ENCODE results near the gene ZBTB40.

The ZBTB40 gene, protein sequence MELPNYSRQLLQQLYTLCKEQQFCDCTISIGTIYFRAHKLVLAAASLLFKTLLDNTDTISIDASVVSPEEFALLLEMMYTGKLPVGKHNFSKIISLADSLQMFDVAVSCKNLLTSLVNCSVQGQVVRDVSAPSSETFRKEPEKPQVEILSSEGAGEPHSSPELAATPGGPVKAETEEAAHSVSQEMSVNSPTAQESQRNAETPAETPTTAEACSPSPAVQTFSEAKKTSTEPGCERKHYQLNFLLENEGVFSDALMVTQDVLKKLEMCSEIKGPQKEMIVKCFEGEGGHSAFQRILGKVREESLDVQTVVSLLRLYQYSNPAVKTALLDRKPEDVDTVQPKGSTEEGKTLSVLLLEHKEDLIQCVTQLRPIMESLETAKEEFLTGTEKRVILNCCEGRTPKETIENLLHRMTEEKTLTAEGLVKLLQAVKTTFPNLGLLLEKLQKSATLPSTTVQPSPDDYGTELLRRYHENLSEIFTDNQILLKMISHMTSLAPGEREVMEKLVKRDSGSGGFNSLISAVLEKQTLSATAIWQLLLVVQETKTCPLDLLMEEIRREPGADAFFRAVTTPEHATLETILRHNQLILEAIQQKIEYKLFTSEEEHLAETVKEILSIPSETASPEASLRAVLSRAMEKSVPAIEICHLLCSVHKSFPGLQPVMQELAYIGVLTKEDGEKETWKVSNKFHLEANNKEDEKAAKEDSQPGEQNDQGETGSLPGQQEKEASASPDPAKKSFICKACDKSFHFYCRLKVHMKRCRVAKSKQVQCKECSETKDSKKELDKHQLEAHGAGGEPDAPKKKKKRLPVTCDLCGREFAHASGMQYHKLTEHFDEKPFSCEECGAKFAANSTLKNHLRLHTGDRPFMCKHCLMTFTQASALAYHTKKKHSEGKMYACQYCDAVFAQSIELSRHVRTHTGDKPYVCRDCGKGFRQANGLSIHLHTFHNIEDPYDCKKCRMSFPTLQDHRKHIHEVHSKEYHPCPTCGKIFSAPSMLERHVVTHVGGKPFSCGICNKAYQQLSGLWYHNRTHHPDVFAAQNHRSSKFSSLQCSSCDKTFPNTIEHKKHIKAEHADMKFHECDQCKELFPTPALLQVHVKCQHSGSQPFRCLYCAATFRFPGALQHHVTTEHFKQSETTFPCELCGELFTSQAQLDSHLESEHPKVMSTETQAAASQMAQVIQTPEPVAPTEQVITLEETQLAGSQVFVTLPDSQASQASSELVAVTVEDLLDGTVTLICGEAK
- 227 reads per million, percentile 93 among the genes with 10 or more reads in this experiment for total RNA-seq

DNA sequence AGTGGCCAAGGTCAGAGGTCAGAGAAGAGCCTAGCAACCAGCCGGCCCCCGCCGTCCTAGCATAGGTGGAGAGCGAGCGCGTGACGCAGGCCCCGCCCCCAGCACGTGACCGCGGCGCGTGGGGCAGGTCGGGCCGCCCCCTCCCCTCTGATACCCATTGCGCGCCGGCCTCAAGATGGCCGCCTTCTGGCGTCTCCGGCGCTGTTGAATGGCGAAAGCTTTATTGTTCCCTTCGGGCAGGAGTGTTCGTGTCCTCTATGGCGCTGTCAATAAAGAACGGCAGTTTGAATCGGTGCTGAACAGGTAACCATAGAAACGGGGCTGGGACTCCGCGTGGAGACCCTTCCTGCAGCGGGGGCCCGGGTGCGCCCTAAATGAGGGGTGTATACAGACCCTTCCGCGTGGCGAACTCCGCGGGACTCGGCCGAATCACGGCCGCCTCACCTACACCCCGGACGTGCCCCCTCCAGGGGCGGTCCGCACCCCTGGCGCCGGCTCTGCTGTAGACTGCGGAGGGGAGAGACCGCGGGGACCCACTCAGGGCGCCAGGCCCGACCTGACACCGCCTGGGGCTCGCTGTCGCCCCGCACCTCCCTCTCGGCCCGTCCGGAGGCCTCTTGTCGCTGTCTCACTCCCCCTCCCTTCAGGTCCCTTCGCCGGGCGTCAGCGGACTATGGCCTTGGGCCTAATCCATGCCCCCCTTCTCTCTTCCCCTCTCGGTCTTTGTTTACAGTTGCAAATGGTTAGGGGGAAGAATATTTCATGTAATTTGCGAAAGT, at the start of gene ZBTB40:
ZBTB40 (plus strand) TSS at position 150 of the 779 bp plus-strand sequence. CDS start 38,098 bp downstream, outside the sequence.
- DNase-seq = peak; percentile 89

DNA sequence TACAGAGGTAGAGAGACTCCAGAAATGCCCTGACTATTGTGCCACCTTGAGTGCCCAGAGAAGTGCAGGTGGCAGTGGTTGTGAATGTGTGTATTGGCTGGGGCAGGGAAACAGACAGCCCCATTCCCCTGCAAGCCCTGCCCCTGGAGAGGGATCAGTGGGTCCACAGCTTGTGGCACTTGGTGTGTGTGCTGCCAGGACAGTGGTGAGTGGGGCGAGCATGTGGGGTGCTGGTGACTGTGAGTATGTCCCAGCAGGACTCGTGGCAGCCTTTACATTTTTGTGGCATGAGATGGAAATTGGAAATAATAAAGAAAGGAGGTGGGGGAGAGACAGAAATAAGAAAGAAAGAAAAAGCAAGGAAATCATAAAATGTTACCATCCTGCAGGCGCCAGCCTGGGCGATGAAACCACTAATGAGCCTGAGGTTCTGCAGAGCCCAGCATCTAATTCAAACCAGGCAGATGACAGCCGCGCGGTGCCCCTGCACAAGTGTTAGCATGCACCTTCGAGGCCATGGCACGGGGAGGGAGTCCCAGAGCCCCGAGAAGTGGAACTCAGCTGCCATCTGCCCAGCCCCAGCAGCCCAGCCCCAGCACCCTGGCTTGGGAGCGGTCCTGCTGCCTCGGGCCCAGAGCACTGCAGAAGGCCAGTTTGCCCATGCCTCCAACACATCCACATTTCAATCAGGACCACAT, 49.1 kb upstream of the ZBTB40 start:
- no peak for DNase-seq

DNA sequence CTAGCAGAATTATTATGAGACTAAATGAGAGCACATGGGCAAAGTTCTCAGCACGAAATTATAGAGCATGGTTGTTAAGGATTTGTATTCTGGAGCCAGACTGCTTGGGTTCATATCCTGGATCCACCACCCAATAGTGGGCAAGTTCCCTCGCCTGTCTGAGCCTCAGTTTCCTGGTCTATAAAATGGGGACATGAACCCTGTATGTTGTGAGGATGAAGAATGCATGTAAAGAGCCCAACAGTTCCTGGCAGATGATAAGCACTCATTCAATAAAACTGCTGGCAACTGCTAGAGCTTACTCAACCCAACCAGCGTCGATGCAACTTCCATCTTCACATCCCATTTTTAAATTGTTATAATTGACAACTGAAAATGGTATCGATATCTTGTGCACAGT, 47.2 kb upstream of the ZBTB40 start:
- no peak for DNase-seq

DNA sequence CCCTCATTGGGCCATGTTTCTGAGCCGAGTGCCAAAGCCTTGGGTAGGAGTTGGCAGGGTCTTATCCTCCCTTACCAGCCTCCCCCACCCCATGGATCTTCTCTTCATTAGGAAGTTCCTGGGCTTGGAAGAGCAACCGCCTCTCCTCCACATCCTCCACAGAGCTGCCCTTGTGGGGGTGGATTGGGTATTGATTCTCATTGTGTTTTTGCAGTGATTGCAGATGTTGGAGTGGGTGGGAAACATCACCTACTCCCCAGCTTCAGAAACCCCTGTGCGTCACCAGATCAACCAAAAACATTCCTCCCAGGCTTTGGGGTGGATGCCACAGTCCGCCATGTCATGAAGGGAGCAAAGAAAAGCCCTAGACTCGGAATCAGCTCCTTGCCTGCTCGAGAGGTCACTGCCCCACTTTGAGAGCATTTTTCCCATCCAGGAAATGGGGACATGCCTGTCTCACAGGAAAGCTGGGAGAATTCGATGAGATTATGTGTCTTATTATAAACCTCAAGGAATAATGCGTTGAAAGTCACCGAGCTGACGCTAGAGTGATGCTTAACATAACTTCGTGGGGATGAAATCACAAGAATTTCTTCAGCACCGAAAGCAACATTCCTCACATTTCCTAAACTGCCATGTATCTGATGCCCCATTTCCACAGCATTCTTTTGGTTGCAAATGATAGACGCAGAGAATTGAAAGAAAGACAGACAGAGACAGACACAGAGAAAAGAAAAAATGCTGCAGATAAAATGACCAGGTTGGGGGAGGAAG, 44.7 kb upstream of the ZBTB40 start:
- no peak for DNase-seq

DNA sequence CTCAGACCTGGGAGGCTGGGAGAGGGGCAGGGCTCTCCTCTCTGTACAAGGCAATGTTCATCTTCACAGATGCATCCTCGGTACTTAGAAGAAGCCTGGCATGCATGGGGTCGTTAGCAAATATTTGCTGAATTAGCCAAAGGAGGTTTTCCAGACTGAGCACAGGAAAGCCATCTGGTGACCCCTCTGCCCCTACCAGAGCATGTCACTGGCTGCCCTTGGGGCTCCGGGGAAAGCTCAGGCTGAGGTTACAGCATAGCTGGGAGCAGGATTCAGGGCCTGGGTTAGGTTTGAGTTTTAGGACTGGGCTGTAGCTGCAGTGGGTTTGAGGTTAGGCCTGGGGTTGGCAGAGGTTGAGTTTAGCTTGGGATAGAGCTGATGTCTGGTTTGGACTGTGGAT, 43.4 kb upstream of the ZBTB40 start:
- DNase-seq = no peak

DNA sequence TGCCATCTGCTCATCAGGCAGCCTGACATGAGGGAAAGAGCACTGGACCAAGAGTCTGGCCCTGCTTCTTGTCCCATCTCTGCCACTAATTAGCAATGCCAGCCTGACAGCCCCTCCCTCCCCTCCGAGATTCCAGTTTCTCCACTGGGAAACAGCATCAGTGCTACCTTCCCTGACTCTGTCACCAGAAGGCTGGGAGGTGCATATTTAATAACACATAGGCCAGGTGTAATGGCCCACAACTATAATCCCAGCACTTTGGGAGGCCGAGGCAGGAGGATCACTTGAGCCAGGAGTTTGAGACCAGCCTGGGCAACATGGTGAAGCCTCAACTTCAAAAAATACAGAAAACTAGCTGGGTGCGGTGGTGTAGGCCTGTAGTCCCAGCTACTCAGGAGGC, 41.2 kb upstream of the ZBTB40 start:
- no peak for DNase-seq

DNA sequence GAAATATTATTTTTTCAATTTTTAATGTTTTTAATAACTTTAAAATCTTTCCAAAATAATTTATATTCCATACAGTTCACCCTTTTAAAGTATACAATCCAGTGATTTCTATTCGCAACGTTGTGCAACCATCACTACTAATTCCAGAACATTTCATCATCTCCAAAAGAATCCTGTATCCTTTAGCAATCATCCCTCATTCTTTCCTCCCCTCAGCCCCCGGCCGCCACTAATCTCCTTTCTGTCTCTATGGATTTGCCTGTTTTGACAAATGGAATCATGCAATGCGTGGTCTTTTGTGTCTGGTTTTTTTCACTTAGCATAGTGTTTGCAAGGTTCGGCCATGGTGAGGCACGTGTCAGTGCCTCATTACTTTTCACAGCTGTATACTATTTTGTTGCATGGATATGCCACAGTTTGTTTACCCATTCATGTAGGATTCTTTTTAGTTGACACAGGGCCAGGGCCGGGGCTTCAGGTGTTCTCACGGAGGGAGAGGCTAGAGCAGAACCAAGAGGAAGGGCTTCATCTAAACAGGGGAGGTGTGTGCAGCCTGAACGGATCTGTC, 40.6 kb upstream of the ZBTB40 start:
- no peak for DNase-seq

DNA sequence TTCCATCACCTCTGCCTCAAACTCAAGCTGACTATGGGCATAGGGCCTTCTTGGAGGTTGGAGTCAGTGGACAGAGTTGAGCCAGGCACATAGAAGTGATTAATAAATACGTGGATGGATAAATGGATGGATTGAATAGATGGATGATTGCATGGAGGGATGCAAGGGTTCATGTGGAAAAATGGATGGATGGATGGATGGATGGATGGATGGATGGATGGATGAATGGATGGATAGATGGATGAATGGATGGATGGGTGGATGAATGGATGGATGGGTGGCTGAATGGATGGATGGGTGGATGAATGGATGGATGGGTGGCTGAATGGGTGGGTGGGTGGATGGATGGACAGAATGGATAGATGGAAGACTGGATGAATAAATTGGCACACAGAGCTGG, 40.1 kb upstream of the ZBTB40 start:
- DNase-seq = no peak

DNA sequence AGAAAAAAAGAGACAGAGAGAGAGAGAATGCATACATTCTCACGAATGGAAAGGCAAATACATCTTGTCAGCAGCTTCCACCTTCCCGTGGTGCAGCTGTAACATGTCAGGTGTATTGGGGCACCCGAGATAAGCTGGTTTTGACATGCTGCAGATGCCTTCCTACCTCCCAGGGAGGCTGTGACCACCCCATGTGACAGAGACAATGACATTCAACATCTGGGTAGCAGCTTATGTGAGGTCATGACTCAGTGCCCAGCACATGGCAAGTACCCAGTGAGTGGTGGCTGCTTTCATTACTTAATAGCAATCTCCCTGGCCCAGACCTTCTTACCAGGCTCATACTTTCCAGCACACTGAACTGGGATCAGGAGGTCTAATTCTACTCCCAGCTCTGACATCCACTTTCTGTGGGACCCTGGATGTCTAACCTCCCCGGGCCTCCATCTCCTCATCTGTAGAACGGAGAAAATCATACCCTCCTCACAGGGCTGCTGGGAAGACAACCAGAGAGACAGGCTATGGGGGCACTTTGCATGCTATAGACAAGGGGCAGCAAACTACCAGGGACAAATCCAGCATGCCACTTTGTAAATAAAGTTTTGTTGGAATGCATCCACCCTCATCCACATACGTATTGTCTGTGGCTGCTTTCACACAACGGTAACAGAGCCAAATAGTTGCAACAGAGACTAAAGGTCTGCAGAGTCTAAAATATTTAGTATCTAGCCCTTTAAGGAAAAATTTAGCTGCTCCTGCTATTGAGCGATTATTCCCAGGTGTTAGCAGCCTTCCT, 38.5 kb upstream of the ZBTB40 start:
- DNase-seq = no peak

DNA sequence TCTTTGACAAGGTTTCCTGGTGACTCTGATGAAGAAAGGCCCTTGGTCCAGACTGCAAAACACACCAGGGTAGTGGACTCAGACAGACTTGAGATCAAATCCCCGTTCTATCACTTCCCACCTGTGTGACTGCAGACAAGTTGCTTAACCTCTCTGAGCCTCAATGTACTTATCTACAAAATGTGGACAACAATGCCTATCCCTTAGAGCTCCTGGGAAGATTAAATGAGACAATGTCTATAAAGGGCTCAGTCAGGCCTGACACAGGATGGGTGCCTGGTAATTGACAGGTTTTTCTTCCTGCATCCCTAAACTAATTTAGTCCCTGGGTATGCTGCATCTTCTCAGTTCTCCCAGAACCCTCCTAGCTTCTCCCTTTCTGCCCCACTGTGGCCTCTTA, 37.9 kb upstream of the ZBTB40 start:
- no peak for DNase-seq

DNA sequence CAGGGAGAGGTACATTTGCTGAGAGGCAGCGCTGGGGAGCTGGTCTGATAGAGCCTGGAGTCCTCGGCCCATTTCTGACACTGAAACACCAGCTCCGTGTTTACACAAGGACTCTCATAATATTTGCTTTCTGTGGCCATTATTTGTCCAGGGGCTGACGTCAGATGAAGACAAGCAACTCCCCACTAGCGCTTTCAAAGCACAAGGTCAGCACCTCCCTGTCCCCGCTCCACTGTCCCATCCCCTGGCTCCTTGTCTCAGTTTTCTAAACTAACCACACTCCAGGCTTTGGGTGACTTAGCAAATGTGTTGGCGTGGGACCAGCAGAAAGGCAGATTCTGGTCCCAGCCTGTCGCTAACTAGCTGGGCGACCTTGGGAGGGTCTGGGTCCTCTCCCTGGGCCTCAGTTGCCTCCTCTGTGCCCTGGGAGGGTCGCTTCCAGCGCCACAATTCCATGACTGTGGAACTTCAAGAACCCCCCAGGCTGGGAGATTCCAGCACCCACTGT, 37.4 kb upstream of the ZBTB40 start:
- DNase-seq = no peak

DNA sequence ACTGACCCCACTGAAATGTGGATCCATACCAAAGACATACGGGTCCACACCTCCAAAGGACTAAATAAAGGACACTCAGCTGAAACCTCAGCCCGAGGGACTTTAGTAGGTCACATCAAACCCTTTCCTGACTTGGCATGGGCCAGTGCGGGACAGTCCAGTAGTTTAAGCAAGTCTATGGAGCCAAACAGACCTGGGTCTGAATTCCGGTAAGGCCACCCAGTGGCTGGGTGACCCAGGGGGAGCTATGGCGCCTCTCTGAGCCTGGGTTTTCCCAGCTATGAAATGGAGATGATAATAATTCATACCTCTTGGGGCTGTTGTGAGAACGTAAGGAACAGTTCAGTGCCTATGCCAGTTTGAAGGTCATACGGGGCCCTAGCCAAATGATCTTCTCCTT, 36.2 kb upstream of the ZBTB40 start:
- no peak for DNase-seq

DNA sequence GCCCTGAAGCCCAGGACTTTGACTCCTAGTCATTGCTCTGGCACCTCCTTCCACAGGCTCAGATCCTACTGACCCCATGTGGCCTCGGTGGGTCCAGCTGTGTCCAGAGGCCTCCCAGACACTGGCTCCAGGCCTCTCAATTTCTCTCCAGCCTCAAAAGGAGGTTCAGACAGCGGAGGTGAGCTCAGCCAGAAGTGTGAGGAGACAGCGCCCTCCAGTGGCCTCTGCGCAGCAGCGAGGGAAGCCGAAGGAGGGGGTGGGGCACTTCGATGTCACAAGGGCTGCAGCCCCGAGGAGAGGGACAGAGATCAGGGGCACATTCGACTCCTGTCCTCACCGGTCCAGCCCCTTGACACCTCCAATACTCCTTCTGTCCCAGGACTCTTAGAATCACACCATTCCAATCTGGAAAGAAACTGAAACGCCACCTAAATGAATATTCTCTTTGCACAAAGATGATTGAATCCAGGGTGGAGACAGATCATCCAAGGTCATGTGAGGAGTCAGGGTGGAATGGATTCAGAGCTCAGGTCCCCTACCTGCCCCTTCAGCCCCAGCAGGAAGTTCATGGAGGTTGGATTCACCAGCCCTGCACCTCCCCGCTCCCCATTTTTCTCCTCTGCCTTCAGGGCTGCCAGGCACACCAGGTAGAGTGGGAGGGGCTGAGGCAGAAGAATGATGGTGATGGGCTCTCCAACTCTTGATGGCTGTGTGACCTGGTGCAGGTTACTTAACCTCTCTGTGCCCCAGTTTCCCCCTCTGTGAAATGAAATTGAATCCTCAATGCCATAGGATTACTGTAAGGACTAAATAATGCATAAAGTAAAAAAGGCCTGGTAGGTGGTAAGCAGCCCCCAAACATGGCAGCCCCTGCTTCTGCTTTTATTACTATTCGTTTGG, 34.8 kb upstream of the ZBTB40 start:
- peak; percentile 53 for DNase-seq

DNA sequence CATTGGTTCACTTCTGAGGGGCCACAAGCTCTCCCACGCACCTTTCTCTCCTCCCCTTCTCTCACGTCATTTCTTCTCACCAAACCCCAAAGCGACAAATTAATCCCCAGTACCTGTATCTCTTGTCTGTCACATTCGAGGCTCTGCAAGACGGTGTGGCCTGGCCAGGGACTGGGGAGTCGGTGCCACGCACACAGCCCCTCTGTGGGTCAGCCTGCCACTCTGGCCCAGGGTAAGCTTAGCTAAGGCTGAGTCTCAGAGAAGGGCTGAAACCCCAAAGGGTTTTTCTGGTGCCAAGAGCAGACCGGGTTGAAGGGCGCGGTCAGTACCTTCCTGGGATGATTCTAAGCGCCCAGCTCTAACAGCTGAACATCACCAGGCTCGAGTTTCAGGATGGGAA, 34.2 kb upstream of the ZBTB40 start:
- DNase-seq = no peak

DNA sequence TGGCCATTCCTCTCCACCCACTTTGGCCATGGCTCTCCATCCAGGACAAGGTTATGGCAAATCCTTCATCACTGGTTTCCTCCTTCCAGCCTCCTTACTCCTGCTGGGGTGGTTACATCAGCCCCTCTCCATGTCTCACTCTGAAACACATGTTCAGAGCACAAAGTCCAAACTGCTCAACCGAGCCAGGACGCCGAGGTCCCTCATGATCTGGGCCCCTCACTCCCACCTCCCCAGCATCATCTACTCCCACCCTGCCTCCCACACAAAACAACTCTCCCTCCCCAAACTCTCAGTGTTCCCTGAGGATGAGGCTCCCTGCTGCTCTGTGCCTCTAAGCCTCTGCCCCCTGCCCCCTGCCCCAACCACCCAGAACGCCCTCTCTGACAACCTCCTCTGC, 33.3 kb upstream of the ZBTB40 start:
- no peak for DNase-seq

DNA sequence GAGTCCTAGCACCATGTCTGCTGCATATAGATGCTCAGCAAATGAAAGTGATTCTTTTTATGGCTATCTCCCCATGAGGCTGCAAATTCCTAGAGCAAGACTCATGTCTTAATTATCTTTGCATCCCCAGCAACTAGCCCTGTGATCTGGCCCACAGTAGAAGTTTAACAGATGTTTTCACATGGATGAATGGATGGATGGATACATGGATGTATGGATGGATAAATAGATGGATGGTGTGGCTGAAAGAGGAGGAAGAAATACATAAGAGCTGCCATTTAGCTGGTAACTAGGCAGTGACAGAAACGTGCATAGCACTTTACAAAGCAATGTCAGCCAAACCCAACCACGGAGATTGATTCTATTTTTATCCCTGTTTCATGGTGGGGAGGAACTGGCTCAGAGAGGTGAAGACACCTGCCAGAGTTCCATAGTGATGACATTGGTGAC, 32.7 kb upstream of the ZBTB40 start:
- DNase-seq = no peak

DNA sequence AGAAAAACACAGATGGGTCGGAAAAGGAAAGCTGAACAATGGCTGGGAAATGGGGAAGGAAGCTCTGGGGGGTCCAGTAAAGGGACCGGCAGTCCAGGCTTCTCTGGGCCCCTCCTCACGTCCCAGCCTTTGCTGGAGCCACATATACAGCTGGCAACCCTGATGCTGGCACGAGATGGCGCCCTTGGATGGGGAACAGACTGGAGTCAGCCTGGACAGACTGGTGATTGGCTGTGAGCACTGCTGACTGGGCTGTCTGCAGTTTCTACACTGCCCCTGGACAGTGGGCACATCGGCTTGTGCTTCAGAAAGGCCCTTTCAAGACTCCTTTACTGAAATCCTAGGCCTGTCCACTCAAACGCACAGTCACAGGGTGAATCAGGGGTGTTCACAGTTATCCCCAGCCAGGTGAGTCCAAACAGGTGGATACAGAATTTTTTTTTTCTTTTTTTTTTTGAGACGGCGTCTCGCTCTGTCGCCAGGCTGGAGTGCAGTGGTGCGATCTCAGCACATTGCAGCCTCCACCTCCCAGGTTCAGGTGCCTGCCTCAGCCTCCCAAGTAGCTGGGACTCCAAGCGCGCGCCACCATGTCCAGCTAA, 31.1 kb upstream of the ZBTB40 start:
- peak; percentile 44 for DNase-seq

DNA sequence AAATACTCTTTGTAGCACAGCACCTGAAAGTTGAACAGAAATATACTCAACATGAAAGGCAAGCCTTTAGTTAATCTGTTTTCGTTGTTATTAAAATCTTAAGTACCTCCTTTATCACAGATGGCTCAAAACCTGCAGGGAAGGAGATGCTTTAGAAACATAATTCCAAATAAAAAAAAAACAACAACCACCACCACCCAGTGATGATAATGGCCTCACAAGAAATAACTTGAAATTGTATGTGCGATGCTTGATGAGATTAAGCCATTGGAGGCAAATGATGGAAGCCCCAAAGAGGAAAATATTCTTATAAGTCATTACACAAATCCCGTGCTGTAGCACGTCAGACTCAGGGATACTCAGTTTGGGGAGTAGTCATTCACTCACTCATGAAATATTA, 24.9 kb upstream of the ZBTB40 start:
- no peak for DNase-seq
